HG03457 (cell line): ENCODE results near the gene LAMC3.
"Not testable (repeated sequence)": the region's sequence is repeated elsewhere in the genome, so short reads cannot be mapped to it uniquely, and the experiment has no call there.

ENCODE experiments used
- ATAC-seq: cut with Tn5 transposase; IDR thresholded peaks from one replicate; pipeline ENCODE4 v1.9.1; 2021; ENCODE audit warnings: moderate number of reproducible peaks; ENCODE audit not compliant: unreplicated experiment

Gene LAMC3

DNA sequence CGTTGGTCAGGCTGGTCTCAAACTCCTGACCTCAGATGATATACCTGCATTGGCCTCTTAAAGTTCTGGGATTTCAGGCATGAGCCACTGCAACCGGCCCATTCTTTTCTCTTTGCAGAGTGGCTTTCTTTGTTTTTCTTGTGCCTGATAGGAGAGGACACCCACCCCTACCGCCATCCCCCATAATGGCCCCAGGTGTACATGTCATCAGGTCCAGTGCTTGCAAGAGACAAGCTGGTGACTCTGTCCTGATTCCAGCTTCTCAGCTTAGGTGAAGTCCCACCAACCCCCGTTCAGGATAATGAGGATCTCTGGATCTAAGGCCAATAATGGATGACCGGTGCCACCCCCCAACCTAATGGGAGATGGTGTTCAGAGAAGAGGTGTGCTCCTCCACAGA is 85.0 kb downstream of the LAMC3 start:
- no peak for ATAC-seq

DNA sequence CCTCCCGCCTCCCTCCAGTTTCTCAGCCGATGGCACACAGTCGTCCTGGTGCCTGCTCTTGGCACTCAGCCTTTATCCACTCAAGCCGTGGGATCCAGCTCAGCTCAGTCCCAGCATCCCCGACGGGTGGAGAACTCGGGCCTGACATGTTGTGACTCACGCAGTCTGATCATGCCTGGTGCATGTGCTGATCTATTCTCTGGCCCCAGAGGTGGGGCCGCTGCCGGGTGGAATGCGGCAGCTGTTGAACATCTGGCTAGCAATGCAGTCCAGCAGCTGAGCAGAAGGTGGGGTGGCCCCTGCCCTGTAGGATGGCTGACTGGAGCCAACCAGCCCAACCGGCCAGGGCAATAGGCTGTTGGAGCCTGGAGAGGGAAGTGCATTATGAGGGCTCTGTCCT is 85.6 kb downstream of the LAMC3 start:
- no peak for ATAC-seq

DNA sequence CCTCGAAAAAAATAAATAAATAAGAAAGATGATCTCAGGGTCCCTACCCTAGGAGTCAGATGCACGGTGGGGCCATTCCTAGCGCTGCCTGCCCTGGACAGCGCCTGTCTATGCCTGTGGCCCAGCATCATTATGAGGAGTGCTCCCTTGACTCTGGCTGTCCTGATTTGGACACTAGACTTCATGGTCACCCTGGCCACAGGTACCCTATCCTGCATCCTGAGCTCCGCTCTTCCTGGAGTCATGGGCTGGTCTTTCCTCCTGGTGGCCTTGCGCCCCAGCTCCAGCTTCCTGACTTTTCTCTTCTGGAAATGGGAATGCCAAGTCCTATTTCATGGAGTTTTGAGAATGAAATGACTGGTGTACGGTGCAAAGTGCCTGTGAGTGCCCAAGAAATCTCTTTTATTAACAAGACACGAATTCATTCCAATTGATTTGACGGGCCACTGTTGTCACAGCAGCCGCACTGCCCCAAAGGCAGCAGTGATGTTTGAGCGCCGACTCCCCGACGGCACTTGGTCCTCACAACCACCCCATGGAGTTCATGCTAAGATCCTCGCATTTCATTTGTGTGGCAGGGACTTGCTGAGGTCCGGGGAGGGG is 86.8 kb downstream of the LAMC3 start:
- ATAC-seq, result no peak

DNA sequence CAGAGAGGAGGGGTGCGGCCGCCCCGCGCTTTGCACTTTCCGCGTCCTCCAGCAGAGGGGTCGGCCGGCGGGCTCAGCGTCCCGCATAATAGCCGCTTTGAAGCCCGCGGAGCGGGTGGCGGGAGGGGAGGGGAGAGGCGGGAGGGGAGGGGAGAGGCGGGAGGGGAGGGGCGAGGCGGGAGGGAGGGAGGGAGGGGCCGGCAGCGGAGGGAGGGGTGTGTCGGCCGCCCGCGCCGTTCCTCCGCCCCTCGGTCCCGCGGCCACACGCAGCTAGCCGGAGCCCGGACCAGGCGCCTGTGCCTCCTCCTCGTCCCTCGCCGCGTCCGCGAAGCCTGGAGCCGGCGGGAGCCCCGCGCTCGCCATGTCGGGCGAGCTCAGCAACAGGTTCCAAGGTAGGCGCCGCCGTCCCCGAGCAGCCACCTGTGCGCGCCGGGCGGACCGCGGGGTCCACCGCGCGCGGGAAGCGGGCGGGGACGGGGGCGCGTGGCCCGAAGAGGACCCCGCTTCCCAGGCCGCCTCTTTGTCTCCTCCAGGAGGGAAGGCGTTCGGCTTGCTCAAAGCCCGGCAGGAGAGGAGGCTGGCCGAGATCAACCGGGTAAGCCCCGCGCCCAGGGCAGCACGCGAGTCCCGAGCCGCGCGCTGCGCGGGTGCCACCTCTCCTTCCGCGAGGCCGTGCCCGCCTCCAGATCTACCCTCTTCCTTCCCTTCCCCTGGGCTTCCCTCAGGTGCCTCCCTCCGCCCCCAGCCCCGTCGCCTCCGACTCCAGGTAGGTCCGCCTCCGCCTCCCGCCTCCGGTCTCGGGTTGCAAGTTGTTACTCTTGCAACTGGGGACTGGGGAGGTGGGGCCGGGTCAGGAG is 87.5 kb downstream of the LAMC3 start, which contains the start of gene AIF1L:
TSS of gene AIF1L (plus strand) at position 263 of the 857 bp plus-strand sequence. CDS start at position 362, 99 bp downstream.
- ATAC-seq, result no peak

DNA sequence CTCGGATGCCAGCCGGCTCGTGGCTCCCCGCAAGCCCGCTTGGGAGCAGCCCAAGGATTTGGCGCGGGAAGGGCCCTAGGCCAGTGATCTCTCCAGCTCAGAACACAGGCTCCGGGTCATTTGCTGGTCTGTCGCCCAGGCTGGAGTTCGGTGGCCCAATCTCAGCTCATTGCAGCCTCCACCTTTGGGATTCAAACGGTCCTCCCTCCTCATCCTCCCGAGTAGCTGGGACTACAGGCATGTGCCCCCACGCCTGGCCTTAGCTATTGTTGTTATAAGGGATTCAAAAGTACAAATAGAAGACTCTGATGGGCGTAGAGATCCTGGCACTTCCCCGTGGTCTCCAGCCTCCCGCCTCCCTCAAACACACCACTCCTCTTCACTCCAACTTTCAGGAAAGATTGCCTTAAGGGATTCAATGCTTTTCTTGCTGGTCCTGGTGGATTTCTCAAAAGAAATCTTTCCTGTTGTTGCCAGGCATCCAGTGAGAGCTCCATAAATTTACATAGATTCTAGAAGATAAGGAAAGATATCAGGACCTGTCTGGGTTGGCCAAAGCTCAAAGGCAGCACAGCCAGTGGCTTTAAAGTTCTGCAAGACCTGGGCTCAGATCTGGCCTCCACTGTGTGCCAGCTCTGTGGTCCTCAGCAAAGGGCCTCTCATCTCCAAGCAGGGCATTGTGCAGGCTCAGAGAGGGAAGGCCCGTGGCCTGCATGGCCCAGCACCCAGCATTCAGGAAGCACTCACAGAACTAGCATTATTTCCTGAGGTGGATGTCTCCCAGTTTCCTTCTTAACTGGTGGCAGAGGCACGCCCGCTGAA is 88.4 kb downstream of the LAMC3 start:
- no peak for ATAC-seq

DNA sequence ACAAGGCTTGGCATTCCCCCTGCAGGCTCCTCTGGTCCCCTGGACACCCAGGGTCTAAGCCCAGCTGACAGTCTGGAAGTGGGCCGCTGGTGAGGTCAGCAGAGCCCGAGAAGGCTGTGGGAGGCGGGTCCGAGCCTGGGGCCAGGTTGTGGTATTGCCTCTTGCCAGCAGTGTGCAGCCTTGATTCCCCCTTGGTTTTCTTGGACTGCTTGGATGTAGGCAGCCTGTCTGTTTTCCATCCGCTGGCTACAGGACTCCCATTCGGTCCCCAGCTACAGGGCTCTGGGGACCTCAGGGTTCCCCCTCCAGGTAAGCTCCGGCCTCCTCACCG is 88.9 kb downstream of the LAMC3 start:
- ATAC-seq, result no peak

DNA sequence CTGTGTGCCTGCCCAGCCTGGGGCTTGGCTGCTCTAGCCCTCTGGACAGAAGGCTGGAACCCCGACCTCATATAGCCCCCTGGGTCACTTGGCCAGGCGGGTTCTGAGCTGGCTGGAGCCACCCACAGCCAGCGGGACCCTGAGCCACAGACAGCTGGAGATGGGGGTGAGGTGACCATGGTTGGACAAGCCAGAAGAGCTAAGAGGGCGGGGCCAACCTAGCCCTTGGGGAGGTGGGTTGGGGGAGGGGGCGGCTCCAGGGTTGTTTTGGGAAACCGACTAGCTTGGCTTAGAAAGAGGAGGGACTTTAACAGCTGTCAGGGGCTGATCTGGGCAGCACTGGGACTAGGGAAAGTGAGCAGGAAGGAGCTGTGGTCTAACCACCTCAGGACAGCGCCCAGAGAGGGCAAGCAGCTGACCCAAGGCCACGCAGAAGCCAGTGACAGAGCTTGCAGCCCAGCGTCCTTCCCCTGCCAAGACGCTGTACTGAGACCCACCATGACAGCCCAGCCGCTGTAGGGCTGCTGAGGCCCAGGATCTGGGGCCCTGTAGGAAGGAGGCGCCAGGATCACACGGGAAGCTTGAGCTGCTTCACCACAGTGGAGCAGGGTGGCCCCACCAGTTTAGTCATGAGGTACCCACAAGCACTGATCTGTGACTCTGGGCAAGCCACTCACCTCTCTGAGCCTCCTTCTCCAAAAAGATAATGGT is 89.6 kb downstream of the LAMC3 start:
- no peak for ATAC-seq

DNA sequence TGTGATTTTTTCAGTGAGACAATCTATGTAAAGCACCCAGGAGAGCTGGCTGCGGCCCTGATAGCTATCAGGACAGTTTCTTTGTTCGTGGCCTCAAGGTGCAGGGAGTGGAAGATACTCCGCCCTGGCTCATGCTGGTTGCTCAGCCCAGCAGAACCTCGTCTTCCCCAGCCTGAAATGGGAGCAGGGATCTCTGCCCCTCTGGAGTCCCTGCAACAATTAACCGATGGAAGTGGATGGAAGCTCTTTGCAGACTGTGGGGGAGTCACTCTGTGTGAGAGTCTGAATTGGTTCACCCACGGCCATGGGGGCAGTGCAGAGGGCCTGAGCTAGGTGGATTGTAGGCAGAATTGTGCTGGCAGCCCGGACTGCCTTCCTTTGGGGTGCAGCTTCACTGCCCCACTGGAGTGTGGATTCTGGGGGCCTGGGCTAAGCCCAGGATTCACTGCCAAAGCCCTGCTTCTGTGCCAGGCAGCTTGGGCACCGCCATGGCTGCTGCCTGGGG is 90.2 kb downstream of the LAMC3 start:
- no peak for ATAC-seq

DNA sequence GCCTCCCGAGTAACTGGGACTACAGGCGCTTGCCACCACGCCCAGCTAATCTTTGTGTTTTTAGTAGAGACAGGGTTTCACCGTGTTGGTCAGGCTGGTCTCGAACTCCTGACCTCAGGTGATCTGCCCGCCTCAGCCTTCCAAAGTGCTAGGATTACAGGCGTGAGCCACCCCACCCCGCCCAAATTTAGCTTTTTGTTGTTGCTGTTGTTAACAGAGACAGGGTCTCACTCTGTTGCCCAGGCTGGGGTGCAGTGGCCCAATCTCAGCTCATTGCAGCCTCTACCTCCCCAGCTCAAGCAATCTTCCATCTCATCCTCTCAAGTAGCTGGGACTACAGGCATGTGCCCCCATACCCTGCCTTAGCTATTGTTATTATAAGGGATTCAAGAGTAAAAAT is 90.9 kb downstream of the LAMC3 start:
- not testable (repeated sequence) for ATAC-seq

DNA sequence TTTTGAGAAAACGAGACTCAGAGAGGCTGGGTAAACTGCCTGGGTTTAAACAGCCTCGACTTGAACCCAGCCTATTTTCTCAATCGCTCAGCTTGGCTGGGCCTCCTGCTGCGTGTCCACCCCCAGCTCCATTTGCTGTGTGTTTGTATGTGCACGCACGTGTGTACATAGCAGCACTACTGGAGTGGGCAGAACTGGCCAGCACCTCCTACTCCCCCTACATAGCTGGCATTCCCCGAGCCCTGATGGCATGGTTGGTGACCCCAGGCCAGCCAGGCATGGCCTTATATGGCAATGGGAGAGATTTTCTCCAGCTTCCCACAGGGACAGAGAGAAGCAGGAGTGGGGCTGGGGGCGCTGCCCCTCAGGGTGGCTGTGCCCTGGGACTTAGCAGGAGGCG is 91.5 kb downstream of the LAMC3 start:
- ATAC-seq, result no peak

DNA sequence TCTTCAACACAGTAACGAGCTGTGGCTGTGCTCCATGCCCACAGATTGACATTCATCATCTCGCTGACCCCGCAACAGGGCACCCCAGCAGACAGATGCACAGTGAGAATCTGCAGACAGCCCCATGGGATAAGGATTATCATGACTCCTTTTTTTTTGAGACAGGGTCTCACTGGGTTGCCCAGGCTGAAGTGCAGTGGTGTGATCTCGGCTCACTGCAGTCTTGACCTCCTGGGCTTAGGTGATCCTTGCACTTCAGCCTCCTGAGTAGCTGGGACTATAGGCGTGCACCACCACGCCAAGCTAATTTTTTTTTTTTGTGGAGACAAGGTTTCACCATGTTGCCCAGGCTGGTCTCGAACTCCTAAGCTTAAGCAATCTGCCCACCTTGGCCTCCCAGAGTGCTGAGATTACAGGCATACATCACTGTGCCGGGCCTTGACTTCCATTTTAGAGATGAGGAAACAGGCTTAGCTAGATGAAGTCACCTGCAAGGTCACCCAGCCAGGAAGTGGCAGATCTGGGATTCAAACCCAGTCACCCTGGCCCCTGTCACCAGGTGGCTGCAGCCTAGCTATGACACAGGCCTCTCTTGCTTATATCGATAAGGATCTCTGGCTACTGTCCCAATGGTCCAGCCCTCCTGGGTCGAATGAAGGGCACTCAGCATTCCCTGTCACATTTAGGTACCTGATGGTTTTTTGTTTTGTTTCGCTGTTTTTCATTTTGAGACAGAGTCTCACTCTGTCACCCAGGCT is 92.4 kb downstream of the LAMC3 start:
- ATAC-seq, result no peak

DNA sequence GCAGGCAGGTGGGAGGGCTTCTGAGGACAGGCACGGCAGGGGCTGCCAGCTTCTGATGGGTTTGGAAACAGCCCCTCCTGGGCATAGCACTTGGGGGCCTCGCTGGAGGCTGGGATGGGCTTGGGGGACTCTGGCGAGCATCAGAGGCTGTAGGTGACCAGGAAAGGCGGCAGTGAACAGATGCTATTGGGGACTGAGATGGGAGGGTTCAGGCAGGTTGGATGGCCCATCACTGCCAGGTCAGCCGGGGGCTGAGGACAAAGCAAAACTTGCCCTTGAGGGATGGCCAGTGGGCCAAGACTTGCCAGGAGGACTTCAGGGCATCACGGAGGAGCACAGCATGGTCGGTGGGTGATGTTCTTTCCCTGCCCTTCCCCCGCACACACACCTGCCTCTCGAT is 94.0 kb downstream of the LAMC3 start:
- ATAC-seq, result no peak

DNA sequence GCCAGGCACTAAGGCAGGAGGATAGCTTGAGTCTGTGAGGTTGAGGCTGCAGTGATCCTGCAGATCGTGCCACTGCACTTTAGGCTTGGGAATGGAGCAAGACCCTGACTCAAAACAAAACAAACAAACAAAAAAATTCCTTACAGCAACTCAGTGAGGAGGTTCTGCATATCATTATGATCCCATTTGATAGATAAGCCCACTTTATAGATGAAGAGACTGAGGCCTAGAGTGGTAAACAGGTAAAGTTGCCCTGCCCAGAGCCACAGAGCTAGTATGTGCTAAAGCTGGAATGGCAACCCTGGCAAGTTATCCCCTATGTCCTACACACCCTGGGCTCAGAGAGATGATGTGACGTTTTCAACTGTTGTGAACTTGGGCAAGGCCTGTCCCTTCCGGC is 94.6 kb downstream of the LAMC3 start:
- ATAC-seq, result no peak

DNA sequence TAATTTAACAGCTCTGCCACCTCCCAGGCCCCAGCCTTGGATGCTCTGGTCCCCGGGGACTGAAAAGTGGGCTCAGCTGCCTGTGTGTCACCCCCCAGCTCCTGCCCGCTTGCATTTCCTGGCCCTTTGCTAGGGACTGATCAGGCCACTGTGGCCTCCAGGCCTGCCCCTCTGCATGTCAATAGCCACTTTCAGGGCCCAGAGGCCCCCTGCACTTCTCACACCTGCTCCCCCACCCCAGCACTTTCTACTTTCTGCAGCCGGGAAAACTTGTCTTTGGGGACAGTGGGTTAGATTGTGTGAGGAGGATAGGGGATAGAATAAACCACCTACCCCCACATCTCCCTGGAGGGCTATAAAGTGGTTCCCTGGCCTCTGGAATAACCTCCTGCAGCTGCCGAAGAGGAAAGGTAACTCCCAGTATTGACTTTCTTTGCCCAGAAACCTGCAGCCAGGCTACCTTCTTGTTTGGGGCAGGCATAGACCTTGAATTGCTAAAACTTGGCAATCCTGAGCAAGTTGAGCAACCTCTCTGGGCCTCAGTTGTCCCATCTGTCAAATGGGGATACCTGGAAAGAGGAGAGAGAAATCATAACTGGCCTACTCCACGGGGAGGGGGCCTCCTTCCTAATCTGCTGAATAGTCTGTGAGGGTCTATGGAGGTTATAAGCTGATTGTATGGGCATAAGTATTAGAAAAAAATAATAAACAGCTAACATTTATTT is 95.2 kb downstream of the LAMC3 start:
- no peak for ATAC-seq

DNA sequence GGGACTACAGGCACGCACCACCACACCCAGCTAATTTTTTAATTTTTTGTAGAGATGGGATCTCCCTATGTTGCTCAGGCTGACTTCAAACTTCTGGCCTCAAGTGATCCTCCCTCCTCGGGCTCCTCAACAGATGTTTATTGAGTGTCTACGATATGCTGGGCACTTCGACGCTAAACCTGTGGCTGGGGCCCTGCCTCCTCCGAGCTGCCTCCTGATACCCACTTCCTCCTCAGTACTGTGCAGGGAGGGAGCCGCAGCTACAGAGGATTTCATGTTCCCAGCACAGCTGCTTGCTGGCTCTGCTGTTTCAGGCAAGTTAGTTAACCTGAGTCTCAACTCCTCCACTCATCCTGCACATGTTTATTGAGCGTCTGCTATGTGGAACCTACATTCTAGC is 97.0 kb downstream of the LAMC3 start:
- ATAC-seq, result no peak

DNA sequence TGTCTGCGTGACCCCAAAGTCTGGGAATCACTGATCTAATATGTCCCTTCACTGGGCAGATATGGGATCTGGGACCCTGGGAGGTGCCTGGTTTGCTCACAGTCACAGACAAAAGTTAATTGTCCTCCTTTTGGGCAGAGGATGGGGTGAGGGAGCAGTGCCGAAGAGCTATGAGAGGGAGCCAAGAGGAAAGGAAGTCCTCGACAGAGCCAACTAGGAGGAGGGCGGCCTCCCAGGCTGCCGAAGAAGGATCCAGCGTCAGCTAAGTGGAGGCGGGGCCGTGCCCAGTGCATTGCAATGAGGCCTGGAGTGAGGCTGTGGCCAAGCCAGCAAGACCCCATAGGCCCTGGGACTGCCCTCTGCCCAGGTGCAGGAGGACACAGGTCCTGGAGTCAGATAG is 98.8 kb downstream of the LAMC3 start:
- ATAC-seq, result no peak

DNA sequence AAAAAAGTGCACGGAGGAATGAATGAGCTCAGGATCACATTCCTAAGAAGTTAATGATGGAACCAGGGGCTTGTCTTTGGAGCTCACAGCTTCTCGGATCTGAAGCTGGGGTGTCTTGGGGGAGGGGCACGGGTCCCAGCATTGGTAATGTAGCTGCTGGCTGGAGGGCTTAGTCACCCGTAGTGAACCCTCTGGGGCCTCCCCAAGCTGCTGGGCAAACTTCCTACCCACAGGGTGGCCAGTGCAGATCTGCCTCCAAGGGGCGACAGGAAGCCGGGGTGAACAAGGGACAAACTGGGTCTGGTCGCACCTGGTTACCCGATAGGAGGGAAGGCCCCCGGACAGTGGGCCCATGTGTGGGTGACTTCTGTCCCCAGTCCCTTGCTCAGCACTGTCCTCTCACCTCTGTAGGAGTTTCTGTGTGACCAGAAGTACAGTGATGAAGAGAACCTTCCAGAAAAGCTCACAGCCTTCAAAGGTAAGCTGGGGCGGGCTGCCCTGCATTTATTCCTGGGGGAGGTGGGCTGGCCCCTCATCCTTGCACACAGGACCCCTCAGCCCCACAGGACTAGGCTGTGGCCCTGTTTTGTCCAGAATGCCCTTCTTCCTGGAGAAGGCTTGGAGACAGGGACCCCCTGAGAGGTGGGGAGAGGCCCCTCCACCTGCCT is 102.3 kb downstream of the LAMC3 start:
- no peak for ATAC-seq

DNA sequence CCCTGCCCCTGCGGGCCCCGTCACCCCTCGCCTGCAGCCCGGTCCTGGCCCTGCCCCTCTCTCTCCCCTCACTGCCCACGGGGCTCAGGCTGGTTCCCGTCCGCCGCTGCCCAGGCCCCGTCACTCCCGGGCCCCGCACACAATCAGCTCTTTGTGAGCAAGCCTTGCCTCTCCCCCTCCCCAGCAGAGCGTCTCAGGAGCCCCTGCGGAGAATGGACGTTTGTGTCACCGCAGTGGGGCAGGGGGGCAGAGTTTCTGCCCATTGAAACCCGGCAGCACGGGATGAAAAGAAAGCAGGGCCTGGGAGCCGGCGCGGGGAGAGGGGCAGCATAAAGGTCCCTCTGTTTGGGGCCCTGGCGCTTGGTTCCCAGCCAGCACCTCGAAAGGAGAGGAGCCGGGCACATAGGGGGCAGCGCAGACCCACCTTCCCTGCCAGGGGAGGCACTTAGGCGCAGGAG is 102.9 kb downstream of the LAMC3 start:
- no peak for ATAC-seq
